GM19351 (cell line): ENCODE data around the gene CREB1.

Source experiments
- ATAC-seq: cut with Tn5 transposase; IDR thresholded peaks from one replicate; pipeline ENCODE4 v1.9.1; 2021; ENCODE audit warnings: mild to moderate bottlenecking, moderate library complexity; ENCODE audit not compliant: unreplicated experiment

Gene CREB1

DNA sequence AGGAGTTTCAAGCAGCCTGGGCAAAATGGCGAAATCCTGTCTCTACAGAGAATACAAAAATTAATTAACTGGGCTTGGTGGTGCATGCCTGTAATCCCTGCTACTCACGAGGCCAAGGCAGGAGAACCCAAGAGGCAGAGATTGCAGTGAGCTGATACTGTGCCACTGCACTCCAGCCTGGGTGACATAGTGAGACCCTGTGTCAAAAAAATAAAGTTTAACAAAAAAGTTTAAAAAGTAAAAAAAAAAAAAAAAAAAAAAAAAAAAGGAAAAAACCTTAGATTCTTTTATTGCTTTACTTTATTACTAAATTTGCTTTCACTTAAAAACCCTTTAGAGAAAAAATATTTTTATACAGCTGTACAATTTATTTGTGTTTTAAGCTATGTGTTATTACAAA is 10.7 kb downstream of the CREB1 start:
- no peak for ATAC-seq

GRCh38 chr2:207541933-207542332 is 12.2 kb downstream of the CREB1 start:
- no peak for ATAC-seq

- no peak for ATAC-seq
These were observed 13.5 kb downstream of the CREB1 start for GRCh38 chr2:207543272-207543671.

DNA sequence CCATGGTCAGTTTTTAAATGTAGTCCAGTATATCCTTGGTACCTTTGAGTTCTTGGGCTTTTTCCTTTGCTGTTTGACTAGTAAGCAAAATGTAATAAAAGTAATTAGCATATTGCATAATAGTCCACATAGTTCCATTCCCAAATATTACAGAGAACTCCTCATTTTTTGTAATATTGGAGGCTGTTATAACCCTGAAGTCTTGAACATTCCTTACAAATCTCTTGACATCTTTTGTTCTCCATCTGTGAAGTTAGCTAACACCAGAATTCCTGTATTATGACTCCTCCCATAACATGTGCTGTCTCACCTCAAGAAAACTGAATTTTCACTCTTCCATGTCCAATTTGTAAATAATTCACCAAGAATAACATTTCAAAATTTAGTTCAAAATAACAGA is 17.1 kb downstream of the CREB1 start:
- ATAC-seq = no peak

- ATAC-seq = no peak
These were observed 19.4 kb downstream of the CREB1 start for GRCh38 chr2:207549145-207549544.

DNA sequence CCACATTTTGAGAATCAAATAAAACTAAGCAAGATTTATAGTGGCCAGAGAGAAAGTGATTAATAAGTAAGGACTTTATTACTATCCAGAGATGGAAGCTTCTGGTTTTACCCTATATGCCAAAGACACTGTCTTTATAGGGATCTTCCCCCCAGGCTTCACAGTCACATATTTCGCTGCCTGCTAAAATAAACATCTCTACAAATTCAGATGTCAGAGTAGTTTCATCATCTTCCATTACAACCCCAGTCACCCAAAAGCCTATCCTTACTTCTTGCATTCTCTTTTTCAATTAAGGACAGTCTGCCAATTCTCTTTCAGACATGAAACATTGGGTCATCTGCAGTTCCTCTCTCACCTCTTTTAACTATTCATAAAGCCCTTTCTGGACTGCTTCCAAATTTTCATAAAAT is 28.3 kb downstream of the CREB1 start:
- no peak for ATAC-seq

DNA sequence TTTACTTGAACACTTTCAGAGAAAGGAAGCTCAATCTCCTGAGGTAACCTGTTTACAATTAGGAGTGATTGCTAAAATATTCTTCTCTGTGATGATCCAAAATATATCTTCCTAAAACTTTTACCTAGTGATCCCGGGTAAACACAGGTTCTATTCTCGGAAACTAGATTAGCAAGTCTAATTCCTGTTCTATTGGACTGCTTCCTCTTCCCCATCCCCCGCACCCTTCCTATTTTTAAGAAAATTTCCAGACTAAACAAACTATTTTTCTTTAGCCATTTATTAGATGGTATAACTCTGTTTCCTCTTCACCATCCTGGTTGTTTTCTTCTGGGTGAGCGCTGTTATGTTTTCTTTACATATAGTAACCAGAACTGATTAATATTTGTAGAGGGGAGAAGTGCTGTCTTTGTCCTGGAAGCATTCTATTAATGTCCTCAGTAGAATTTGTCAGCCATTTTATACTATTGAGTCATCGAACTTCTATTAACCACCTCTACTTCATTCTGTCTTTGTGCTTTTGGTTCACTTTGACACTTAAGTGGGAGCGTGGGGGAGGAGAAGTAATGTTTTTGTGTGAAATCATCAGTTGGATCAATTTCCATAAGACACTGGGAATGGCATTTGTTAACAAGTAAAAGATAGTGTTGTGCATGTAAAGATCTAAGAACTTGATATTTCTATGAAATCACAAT is 31.8 kb downstream of the CREB1 start:
- ATAC-seq = no peak

DNA sequence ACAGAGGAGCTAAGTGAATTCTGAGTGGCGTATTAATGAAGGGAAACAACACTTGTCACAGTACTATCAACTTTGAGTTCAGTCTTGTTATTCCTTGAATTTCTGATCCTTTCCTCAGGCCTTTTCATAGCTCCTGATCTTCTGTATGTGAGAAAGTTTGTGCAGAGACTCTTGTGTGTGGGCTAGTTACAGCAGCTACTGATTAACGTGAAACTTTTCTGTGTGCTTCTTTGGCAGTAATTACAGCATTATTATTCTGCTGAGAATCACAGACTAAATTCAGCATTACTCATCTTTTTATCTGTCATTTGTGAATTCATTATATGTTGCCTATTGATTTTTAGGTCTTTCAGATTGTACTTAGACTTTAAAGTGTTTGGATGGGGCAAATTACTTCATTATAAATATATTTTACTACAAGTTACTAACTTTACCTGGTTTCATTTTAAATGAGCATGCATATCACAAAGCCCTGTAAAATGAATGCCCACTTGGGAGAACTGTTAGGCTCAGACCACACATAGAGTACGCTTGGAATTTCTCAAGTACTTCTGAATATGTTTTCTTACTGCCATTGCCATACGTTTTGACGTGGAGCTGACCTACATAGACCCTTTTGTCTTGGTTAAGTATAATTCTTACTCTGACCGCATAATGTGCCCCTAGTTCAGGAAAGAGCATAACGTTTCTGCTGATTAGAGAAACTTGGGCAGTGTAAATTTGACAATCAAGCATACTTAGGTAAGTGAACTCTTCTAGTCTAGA is 36.2 kb downstream of the CREB1 start:
- no peak for ATAC-seq

DNA sequence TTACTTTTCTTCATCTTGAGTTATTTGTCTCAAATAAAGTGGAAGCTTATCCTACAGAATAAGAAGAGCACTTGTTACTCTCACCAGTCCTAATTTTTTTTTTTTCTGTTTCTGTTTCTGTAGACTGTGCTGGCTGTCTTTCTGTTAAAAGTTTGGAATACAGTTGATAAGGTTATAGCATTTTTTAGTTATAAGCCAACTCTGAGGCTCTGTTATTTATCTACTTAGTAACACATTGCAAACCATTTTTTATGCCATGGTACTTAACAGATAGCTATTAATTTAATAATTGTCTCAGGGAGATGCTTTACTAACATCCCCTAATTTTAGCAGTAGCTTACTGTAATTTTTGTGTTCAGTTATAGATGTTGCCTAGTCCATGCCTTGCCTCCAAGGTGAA is 37.9 kb downstream of the CREB1 start:
- ATAC-seq = no peak

GRCh38 chr2:207571370-207571769 is 41.6 kb downstream of the CREB1 start:
- ATAC-seq = no peak

DNA sequence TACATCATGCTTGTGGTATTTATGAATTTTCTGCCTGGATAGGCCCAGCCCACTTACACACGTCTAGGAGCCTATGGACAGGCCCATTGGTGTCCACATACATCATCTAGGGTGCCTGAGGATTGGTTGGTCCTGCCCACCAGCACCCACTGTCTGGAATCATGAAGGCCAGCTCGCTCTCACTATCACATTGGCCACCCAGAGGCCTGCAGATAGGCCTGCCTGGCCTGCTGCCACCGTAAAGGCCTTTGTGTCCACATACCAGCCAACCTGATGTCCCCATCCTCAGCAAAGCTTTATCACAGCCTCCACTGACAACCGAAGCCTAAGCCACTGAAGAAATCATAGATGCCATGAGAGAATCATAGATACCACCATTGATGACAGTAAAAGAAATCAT is 55.2 kb downstream of the CREB1 start:
- no peak for ATAC-seq

DNA sequence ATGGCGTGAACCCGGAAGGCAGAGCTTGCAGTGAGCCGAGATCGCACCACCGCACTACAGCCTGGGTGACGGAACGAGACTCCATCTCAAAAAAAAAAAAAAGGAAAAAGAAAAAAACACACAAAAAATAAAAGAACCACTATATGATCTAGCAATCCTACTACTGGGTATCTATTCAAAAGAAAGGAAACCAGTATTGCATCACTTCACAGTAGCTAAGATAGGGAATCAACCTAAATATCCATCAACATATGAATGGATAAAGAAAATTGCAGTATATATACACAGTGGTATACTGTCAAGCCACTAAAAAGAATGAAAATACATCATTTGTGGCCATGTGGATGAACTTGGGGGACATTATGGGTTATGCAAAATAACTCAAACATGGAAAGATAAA is 57.5 kb downstream of the CREB1 start:
- no peak for ATAC-seq

DNA sequence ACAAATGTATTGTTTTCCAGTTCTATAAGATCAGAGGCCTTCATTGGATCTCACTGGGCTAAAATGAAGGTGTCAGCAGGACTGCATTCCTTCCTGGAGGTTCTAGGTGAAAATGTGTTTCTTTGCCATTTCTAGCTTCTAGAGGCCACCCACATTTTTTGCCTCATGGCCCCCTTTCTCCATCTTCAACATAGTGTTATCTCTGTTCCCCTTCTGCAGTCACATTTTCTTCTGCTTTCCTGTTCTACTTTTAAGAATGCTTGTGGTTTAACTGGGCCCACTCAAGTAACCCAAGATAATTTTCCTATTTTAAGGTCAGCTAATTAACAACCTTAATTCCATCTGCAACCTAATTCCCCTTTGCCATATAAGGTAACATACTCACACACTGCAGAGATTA is 59.4 kb downstream of the CREB1 start:
- ATAC-seq = no peak

DNA sequence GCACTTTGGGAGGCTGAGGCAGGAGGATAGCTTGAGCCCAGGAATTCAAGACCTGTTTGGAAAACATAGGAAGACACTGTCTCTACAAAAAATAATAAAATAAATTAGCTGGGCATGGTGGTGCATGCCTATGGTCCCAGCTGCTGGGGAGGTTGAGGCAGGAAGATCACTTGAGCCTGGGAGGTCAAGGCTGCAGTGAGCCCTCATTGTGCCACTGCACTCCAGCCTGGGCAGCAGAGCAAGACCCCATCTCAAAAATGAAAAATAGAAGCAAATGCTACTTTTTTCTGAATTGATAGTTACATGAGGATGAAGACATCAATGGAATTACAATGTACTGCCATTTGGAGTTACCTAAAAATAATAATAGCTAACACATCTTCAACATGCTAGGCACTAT is 63.5 kb downstream of the CREB1 start:
- no peak for ATAC-seq

GRCh38 chr2:207594264-207594663 is 64.5 kb downstream of the CREB1 start:
- ATAC-seq = no peak

DNA sequence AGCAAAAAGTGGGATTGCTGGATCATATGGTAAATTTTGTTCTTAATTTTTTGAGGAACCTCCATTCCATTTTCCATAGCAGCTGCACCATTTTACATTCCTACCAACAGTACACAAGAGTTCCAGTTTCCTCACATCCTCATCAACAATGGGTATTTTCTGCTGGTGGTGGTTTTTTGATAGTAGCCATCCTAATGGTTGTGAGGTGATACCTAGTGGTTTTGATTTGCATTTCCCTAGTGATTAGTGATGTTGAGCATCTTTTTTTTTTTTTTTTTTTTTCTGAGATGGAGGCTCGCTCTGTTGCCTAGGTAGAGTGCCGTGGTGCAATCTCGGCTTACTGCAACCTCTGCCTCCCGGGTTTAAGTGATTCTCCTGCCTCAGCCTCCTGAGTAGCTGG is 65.0 kb downstream of the CREB1 start:
- no peak for ATAC-seq

DNA sequence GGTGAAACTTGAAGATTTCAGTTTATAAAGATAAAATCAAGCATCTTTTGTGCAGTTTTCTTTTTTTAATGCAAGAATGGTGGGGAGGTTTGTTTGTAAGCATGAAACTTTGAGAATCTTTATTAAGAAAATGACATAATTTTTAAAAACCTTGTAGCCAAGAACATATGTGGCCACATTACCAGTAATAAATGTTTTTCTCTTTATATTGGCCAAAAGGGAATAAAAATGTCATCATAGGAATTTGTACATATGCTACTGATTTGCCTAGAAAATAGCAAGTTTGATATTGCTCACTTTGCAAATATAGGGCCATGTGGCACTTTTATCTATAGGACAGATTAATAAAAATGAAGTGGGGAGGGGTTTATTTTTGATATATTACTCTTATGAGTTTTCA is 69.9 kb downstream of the CREB1 start:
- ATAC-seq = no peak

GRCh38 chr2:207600231-207600630 is 70.5 kb downstream of the CREB1 start:
- no peak for ATAC-seq

- no peak for ATAC-seq
These were observed 72.0 kb downstream of the CREB1 start for GRCh38 chr2:207601774-207602173.

GRCh38 chr2:207603486-207603885 is 73.7 kb downstream of the CREB1 start:
- ATAC-seq = no peak

DNA sequence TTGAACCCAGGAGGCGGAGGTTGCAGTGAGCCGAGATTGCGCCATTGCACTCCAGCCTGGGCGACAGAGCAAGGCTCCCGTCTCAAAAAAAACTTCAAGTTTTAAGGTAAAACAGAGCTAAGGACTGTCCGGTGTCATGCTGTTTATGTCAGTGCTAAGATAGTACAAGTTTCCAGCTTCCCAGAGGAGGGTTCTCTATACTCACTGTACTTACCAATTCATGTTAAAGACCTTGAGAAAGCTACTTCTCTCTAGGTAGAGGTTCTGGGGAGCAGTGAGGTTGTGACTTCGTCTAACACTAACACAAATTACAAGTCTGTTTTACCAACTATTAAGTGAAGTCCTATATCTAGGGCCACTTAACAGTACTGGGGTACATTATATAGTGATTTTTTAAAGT is 76.6 kb downstream of the CREB1 start:
- no peak for ATAC-seq

GRCh38 chr2:207606829-207607228 is 77.1 kb downstream of the CREB1 start:
- no peak for ATAC-seq

DNA sequence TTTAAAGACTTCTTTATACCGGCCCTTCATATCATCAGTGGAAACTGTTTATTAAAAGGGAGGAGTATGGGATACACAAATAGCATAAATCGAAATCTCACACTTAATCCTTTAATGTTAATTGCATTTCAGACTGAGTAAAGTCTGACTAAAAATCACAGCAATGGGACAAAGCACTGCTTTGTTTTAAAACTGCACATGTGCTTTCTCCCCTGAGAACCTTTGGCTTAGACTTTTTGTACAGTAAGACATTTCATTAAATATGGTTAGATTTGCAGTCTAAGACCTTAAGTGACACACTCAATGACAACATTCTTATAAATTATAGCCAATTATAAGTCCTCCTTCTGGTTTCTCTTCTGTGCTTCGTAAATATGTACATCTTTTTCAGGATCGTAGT is 83.0 kb downstream of the CREB1 start:
- no peak for ATAC-seq
